HEK293 (cell line): Measurements from ENCODE around the gene NPC2.

ENCODE experiments used
- CTCF ChIA-PET: fragments of 350-600 bp; formaldehyde crosslinking; extraction: SDS; loops from one replicate; lab custom pipeline; 2021; ENCODE audit warnings: antibody characterized with exemption; lab: Yijun Ruan, JAX
- POLR2A ChIA-PET: fragments of 300-600 bp; formaldehyde crosslinking; extraction: SDS; loops from one replicate; lab custom pipeline; 2020; ENCODE audit warnings: antibody characterized with exemption, inconsistent platforms; lab: Yijun Ruan, JAX
- H3K27ac ChIP-seq: fragments of 200-500 bp; sonication (Bioruptor generic); 2 replicates; pipeline ENCODE4 v1.5.1; 2014; ENCODE audit warnings: low read depth, low read length, control low read depth, inconsistent platforms; ENCODE audit errors: extremely low read depth
- H3K36me3 ChIP-seq, 2 experiments: fragments of 200-500 bp in 1 of 2; sonication (Bioruptor generic) in 1 of 2; 1 replicate in 1 of 2; 2 replicates in 1 of 2; pipeline ENCODE4 v1.5.1; 2014 to 2017; ENCODE audit warnings: inconsistent platforms in 2 of 2, low read length in 2 of 2; ENCODE audit not compliant: control insufficient read depth in 2 of 2, insufficient read depth in 1 of 2
- H3K4me1 ChIP-seq: fragments of 200-500 bp; sonication (Bioruptor generic); 2 replicates; pipeline ENCODE4 v1.5.1; 2014; ENCODE audit warnings: mild to moderate bottlenecking, low read length, inconsistent platforms; ENCODE audit not compliant: control insufficient read depth, insufficient read depth
- H3K4me3 ChIP-seq: 2 replicates; pipeline ENCODE4 v1.5.1; 2011; ENCODE audit warnings: low read depth, mild to moderate bottlenecking, control low read depth, low read length, moderate library complexity
- H3K9me3 ChIP-seq: fragments of 200-500 bp; sonication (Bioruptor generic); 2 replicates; pipeline ENCODE4 v1.5.1; 2014; ENCODE audit warnings: low read depth, low read length, inconsistent platforms; ENCODE audit not compliant: control insufficient read depth, insufficient read depth
- ATF2 ChIP-seq: fragments of 450-650 bp; formaldehyde crosslinking; IDR thresholded peaks from 2 replicates; pipeline ENCODE4 v1.5.1; 2016; ENCODE audit warnings: missing biosample characterization, missing genetic modification characterization, low read depth
- BCL11B ChIP-seq: fragments of 450-650 bp; formaldehyde crosslinking; IDR thresholded peaks from 2 replicates; pipeline ENCODE4 v1.5.1; 2016; ENCODE audit warnings: low read depth, missing biosample characterization, missing genetic modification characterization
- GLI2 ChIP-seq: fragments of 450-650 bp; formaldehyde crosslinking; IDR thresholded peaks from 2 replicates; pipeline ENCODE4; 2017; ENCODE audit warnings: missing biosample characterization, missing genetic modification characterization, low read depth, borderline replicate concordance
- GLIS2 ChIP-seq: fragments of 450-650 bp; formaldehyde crosslinking; IDR thresholded peaks from 2 replicates; pipeline ENCODE4 v1.5.1; 2016; ENCODE audit warnings: missing biosample characterization, missing genetic modification characterization
- HOXD13 ChIP-seq: sonication (generic); formaldehyde crosslinking; IDR thresholded peaks from 2 replicates; pipeline ENCODE4 v1.8.0; 2022; ENCODE audit warnings: missing genetic modification reagents, borderline replicate concordance
- IKZF3 ChIP-seq: fragments of 450-650 bp; IDR thresholded peaks from 2 replicates; pipeline ENCODE4 v1.5.0; 2018; ENCODE audit warnings: missing biosample characterization, mild to moderate bottlenecking, missing genetic modification characterization, moderate library complexity
- KLF17 ChIP-seq: fragments of 450-650 bp; formaldehyde crosslinking; IDR thresholded peaks from 2 replicates; pipeline ENCODE4 v1.5.1; 2016; ENCODE audit warnings: missing biosample characterization, missing genetic modification characterization
- KLF9 ChIP-seq: fragments of 450-650 bp; formaldehyde crosslinking; IDR thresholded peaks from 2 replicates; pipeline ENCODE4 v1.5.1; 2016; ENCODE audit warnings: missing biosample characterization, missing genetic modification characterization, low read depth
- MYNN ChIP-seq: fragments of 450-650 bp; formaldehyde crosslinking; IDR thresholded peaks from 2 replicates; pipeline ENCODE4 v1.5.1; 2016; ENCODE audit warnings: missing biosample characterization, missing genetic modification characterization, borderline replicate concordance
- PATZ1 ChIP-seq: fragments of 450-650 bp; formaldehyde crosslinking; IDR thresholded peaks from 2 replicates; pipeline ENCODE4 v1.5.1; 2016; ENCODE audit warnings: missing biosample characterization, missing genetic modification characterization
- SP3 ChIP-seq: fragments of 450-650 bp; formaldehyde crosslinking; IDR thresholded peaks from 2 replicates; pipeline ENCODE4 v1.5.1; 2016; ENCODE audit warnings: missing biosample characterization, missing genetic modification characterization
- SP7 ChIP-seq: fragments of 450-650 bp; formaldehyde crosslinking; IDR thresholded peaks from 2 replicates; pipeline ENCODE4 v1.5.1; 2016; ENCODE audit warnings: missing biosample characterization, missing genetic modification characterization
- YY2 ChIP-seq: fragments of 450-650 bp; formaldehyde crosslinking; IDR thresholded peaks from 2 replicates; pipeline ENCODE4 v1.5.1; 2016; ENCODE audit warnings: missing biosample characterization, missing genetic modification characterization
- ZBTB20 ChIP-seq: fragments of 450-650 bp; formaldehyde crosslinking; IDR thresholded peaks from 2 replicates; pipeline ENCODE4 v1.5.1; 2016; ENCODE audit warnings: missing biosample characterization, missing genetic modification characterization
- ZBTB49 ChIP-seq: fragments of 450-650 bp; formaldehyde crosslinking; IDR thresholded peaks from 2 replicates; pipeline ENCODE4 v1.5.1; 2016; ENCODE audit warnings: missing biosample characterization, missing genetic modification characterization, low read depth
- ZBTB7A ChIP-seq: fragments of 450-650 bp; formaldehyde crosslinking; IDR thresholded peaks from 2 replicates; pipeline ENCODE4 v1.5.1; 2016; ENCODE audit warnings: low read depth, missing biosample characterization, missing genetic modification characterization
- ZBTB8A ChIP-seq: fragments of 450-650 bp; formaldehyde crosslinking; IDR thresholded peaks from 2 replicates; pipeline ENCODE4 v1.5.1; 2016; ENCODE audit warnings: missing biosample characterization, missing genetic modification characterization
- ZNF202 ChIP-seq: fragments of 450-650 bp; formaldehyde crosslinking; IDR thresholded peaks from 2 replicates; pipeline ENCODE4 v1.5.1; 2016; ENCODE audit warnings: missing biosample characterization, missing genetic modification characterization, borderline replicate concordance
- ZNF266 ChIP-seq: fragments of 450-650 bp; formaldehyde crosslinking; IDR thresholded peaks from 2 replicates; pipeline ENCODE4 v1.5.1; 2016; ENCODE audit warnings: missing biosample characterization, missing genetic modification characterization, low read depth
- ZNF280C ChIP-seq: fragments of 450-650 bp; formaldehyde crosslinking; IDR thresholded peaks from 2 replicates; pipeline ENCODE4 v1.5.1; 2016; ENCODE audit warnings: missing biosample characterization, missing genetic modification characterization
- ZNF335 ChIP-seq: fragments of 450-650 bp; formaldehyde crosslinking; conservative IDR thresholded peaks from 2 replicates; pipeline ENCODE4 v1.5.1; 2016; ENCODE audit warnings: missing biosample characterization, missing genetic modification characterization
- ZNF354C ChIP-seq: fragments of 450-650 bp; formaldehyde crosslinking; IDR thresholded peaks from 2 replicates; pipeline ENCODE4 v1.5.1; 2016; ENCODE audit warnings: missing biosample characterization, missing genetic modification characterization, low read depth, borderline replicate concordance
- ZNF501 ChIP-seq: fragments of 450-650 bp; formaldehyde crosslinking; IDR thresholded peaks from 2 replicates; pipeline ENCODE4 v1.5.1; 2016; ENCODE audit warnings: missing biosample characterization, missing genetic modification characterization
- ZNF600 ChIP-seq: fragments of 450-650 bp; formaldehyde crosslinking; IDR thresholded peaks from 2 replicates; pipeline ENCODE4 v1.5.1; 2016; ENCODE audit warnings: missing biosample characterization, missing genetic modification characterization
- ZNF610 ChIP-seq: fragments of 450-650 bp; formaldehyde crosslinking; IDR thresholded peaks from 2 replicates; pipeline ENCODE4 v1.5.1; 2016; ENCODE audit warnings: missing biosample characterization, missing genetic modification characterization, borderline replicate concordance
- ZNF629 ChIP-seq: fragments of 450-650 bp; formaldehyde crosslinking; IDR thresholded peaks from 2 replicates; pipeline ENCODE4 v1.5.1; 2017; ENCODE audit warnings: missing biosample characterization, missing genetic modification characterization
- ZNF747 ChIP-seq: fragments of 450-650 bp; formaldehyde crosslinking; IDR thresholded peaks from 2 replicates; pipeline ENCODE4 v1.5.1; 2016; ENCODE audit warnings: missing biosample characterization, missing genetic modification characterization
- ZNF792 ChIP-seq: fragments of 450-650 bp; formaldehyde crosslinking; IDR thresholded peaks from 2 replicates; pipeline ENCODE4 v1.5.1; 2016; ENCODE audit warnings: missing biosample characterization, missing genetic modification characterization

NPC2 gene

GRCh38 chr14:74492776-74493342 lies at the start of gene NPC2:
TSS of gene NPC2 (minus strand) at chr14:74493305. CDS start at chr14:74493274, 31 bp downstream.
- Histone ChIP-seq H3K4me1 (peaks cover 31% of the 10 kb centered on the region), H3K36me3 (peaks cover 3 to 6% of the 10 kb centered on the region in 2 experiments; a peak in 2 of 3 replicates), H3K27ac (peak within 1 kb of the TSS; percentile 77), H3K4me3 (peak within 1 kb of the TSS; percentile 92), H3K9me3 (no peaks in the 10 kb centered on the region)
- CTCF ChIA-PET: interaction anchor here (0.6 to 1.0 kb wide), 6 partner anchors 9 to 279 kb away, joined by 3 to 6 read pairs (median 3); partner anchors contain the start of gene LTBP2
- POLR2A ChIA-PET: interaction anchor here (0.6 to 1.3 kb wide), 12 partner anchors 10 to 576 kb away, joined by 3 to 6 read pairs (median 4); partner anchors contain the start of gene ABCD4
- TF ChIP-seq ZNF501 (tag by site-specific recombination): 0 out of 2 replicates have a peak, but pooled peaks have one; percentile 22
- no peak for TF ChIP-seq BCL11B (tag by site-specific recombination)
- peak; percentile 26; the same call in 1 of the 2 replicates for TF ChIP-seq SP7 (tag by site-specific recombination)
- TF ChIP-seq ZBTB7A (tag by site-specific recombination): no peak
- TF ChIP-seq ZNF792 (tag by site-specific recombination): no peak
- no peak for TF ChIP-seq ZNF202 (tag by site-specific recombination)
- no peak for TF ChIP-seq ZNF747 (tag by site-specific recombination)
- TF ChIP-seq ZNF629: no peak
- TF ChIP-seq MYNN (tag by site-specific recombination): no peak
- no peak for TF ChIP-seq ZNF266 (tag by site-specific recombination)
- no peak for TF ChIP-seq GLI2 (tag by site-specific recombination)
- TF ChIP-seq ZNF354C: no peak
- peak; percentile 90 for TF ChIP-seq GLIS2 (tag by site-specific recombination)
- TF ChIP-seq ZBTB49: no peak
- no peak for TF ChIP-seq HOXD13 (CRISPR knock-in tag)
- no peak for TF ChIP-seq YY2 (tag by site-specific recombination)
- TF ChIP-seq ZNF280C (tag by site-specific recombination): no peak
- peak; percentile 39; the same call in 1 of the 2 replicates for TF ChIP-seq KLF9 (tag by site-specific recombination)
- TF ChIP-seq ZBTB20 (tag by site-specific recombination): peak; percentile 47; the same call in 1 of the 2 replicates
- TF ChIP-seq ZNF335 (tag by site-specific recombination): peak; percentile 43
- no peak for TF ChIP-seq ATF2
- TF ChIP-seq PATZ1: peak; percentile 47; the same call in 1 of the 2 replicates
- no peak for TF ChIP-seq SP3
- peak; percentile 43; the same call in 1 of the 2 replicates for TF ChIP-seq ZNF600 (tag by site-specific recombination)
- TF ChIP-seq KLF17 (tag by site-specific recombination): 0 out of 2 replicates have a peak, but pooled peaks have one; percentile 37
- no peak for TF ChIP-seq ZNF610 (tag by site-specific recombination)
- peak; percentile 77 for TF ChIP-seq ZBTB8A (tag by site-specific recombination)
- TF ChIP-seq IKZF3 (tag by site-specific recombination): peak; percentile 74; the same call in 1 of the 2 replicates
